Left forelimb (tissue), 1 donor: ENCODE measurements around the gene ZSWIM6.

Experiments
- DNase-seq: peaks from one replicate; pipeline ENCODE4 v3.0.0-alpha.2; 2018; ENCODE audit warnings: low spot score

Gene ZSWIM6

DNA sequence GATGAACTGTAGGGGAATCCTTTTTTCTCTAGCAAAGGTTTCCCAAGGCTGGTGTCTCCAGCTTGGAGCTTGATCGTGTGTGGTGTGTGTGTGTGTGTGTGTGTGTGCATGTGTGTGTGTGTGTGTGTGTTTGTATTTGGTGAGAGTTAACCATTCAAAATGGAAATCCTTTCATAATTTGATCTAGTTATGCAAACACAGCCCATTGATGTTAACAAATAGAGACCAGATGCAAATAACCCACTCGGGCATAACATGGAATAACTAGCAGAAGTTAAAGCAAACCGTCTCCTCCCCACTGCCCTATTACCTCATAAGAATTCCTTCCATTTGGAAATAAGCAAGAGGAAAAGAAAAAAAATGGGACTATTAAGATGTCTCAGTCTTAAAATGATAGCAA is 24.9 kb upstream of the ZSWIM6 start:
- no peak for DNase-seq

DNA sequence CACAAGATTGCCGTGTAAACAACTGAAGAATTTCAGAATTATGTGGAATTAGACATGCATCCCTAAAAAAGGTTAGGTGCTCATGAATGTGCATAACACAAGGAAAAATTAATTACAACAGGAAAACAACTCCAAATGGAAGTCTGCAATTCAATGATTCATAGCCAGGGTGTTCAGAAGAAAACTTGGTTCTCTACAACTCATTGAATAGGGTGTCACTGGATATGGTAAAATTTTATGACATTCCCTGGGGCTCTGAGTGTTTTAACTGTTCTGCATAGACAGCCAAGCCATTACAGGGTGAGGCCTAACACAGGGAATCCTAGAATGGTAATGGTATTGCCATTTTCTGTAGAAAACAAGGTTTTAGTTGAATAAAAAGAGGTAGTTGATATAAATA is 24.4 kb upstream of the ZSWIM6 start:
- no peak for DNase-seq

DNA sequence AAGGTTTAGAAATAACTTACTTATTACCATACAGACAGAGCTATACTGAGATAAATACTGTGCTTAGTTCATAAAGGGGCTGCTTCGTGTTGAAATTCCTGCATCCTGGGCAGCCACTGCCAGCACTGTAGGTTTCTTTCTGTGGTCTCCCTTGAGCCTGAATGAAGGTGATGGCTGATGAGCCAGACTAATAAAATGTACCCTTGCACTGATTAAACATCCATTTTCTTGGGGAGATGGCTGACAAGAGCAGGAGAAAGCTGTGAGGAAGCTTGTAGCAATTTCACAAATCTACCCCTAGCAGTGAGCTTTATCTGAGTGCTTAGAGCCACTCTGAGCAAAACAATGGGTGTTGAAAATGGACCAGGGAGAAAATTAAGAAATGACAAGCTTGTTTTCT is 23.3 kb upstream of the ZSWIM6 start:
- DNase-seq: no peak

DNA sequence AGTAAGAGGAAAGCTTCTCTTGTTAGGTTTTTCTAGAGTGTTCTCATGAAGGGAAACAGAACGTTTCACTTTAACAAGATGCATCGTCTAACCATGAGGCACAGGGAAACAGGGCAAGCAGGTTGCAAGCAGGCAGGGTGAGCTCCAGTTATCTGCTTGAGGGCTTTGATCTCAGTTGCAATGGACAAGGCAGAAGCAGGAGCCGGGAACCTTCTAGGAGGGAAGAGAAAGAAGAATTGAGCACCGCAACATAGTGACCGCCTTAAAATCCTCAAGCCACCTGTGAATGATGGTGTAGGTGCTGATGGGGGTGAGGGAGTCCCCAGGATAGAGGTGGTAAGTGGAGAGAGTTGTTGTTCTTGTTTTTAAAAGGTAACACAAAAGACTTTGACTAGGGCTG is 22.9 kb upstream of the ZSWIM6 start:
- DNase-seq: no peak

DNA sequence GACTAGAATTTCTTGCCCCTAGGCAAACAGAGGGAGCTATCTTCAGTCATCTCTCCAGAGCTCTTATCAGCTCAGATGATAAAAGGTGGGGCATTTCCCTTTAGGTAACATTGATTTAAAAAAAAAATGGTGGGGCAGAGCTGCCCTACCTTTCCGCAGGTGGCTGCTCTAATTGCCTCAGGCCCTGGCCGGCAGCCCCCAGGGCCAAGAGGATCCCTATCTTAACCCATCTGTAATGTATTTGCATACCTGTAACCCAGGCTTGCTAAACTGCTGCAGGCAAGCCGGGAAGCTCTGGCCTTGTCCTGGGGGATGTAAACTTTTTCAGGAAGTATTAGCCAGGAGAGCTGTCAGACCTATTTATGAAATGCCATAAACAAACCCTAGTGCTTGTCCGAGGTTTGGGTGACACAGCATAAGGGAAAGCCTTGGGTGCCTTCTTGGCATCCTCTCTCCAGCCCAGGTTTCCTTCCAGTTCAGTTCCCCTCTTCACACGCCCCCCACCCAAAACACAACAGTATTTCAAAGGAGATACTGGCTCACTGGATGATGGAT is 20.9 kb upstream of the ZSWIM6 start:
- no peak for DNase-seq

DNA sequence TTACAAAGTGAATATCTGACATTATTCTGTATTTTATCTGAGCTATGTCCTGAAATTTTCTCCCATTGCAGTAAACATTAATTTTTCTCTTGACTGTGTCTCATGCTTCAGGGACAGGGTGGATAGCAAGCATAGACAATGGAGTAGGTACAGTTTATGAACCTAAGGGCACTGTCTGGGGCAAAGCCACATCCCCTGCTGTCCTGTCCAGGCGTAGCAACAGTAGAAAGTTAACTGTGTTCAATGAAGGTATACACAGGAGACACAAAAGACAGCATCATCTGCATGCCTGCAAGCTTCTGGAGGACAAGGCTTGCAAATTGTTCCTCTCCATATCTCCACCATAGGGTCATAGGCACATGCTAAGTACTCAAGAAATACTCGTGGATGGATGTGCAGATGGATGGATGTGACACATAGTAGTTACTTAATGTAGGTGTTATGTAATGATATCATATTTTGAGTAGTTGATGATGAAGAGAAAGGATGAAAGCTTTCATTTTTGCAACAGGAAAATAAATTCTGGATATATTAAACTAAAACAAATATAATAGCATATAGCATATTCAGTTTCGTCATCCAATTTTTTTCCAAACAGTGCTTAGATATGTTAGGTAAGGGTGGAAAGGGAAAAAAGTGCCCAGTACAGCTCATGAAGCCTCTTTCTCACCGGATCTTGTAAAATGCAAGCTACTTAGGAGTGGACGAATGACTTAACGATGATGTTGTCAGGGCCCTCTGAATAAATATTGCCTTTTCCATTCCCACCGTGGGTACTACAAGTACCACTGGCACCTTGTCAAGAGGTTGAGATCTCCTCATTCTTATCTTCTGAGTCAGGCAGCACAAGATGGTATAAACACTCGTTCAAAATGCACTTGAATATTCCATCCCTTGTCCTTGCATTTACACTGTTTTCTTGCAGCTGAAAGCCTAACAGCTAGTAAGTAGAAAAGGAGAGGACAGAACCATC is 19.9 kb upstream of the ZSWIM6 start:
- DNase-seq: no peak

DNA sequence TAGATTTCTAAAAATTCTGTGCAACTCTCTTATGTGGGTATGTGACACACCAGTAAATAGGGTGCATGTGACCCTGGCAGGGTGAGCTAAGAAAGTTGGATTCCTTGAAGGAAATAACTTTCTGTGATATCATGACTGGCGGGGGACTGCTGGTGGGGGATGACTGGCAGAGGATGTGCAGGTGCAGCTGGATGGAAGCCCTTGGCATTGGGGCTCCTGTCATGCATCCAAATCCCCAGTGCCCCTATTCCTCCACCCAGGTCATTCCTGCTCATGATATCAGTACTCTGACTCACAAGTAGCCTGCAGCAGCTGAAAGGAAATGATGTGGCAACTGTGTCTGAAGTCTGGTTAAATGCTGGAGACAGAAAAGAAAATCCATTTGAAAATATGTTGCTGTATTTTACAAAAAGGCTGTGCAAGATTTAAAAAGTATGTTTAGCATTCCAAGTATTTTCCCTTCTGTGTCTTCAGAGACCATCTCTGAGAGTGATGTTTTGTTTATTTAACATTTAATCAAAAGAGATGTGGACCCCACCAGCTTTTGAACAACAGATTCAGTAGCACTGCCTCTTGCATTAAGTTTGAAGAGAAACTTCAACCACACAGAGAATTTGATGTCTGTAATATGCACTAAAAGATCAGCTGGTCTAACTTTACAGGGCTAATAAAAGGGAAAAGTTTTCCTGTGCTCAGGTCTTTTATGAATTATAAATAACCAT is 17.9 kb upstream of the ZSWIM6 start:
- no peak for DNase-seq

DNA sequence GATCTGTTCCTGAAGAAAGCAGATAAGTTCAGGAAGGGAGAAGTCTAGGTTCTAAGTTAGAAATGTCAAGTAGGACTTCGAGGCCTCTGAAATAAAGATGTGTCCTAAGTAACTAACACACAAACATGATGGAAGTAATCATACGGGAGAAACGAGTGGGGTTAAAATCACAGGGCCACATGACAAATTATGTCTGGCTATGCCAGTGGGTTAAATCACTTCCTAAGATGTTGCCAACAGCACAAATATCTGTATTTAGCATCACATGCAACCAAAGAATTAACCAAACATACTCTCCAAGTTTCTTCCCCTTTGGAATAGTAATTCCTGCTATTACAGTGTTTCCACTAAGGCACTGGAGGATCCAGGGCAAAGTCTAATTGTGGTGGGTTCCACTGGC is 13.7 kb upstream of the ZSWIM6 start:
- no peak for DNase-seq

DNA sequence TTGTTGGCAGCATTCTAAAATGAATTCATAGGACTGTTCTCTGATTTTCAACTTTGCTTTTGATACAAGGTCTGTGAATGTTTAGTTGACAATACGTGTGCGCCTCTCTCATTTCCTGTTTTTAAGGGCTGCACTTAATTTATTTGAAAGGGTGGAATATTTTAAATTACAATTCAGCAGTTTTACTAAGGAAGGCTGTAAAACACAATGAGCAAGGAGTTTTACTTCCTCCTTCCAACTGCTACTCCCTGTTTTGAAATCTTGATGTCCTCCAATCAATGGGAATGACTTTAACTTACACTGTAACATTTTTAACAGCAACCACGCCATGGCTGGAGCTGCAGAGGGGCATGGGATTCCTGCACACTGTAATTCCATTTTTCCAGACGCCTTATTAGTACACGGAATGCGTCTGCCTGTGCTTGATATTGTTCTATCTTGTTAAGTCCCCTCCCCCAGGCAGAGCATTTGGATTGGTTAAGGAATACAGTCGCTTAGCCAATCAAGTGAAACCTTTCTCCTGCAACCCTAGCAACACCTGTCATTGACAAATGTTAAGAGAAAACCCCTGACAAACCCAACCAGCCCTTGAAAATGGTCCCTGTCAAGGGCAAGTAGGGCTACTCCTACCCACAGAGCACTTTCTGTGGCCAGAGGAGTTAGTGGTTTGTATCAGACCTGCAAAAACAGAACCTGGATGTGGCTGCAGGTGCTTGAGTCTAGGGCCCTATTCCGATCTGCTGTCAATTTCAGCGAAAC is 12.5 kb upstream of the ZSWIM6 start:
- no peak for DNase-seq

DNA sequence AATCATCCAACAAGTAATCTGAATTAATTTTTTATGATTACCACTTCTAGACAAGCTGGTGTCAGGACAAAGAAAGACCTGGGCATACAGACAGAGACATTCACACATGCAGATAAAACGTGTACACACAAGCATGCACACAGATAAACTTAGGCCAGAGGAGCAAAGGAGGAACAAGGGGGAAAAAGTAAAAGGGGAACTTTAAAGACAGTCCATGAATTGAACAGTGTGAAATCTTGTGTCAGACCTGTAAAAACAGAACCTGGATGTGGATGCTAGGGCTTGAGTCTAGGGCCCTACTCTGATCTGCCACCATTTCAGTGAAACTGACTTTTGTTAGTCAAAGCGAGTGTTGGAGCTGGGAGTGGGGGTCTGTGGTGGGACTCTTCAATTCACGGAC is 11.2 kb upstream of the ZSWIM6 start:
- DNase-seq: no peak

DNA sequence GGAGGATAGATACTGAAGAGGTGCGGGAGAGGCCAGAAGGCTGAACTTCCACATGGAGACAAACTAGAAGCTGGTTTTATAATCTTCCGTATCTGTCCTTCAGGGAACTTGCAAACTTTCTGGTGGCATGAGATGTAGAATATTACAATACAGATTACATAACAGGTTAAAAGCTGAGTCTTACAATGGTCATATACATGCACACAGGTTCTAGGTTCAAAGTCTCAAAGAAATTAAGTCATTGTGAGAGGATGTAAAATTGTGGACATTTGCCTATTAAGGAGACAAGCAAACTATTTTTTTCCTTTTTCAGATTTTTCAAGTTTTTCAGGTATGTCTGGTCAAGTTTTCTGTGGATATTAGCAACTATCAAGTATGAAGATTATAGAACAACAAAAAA is 10.4 kb upstream of the ZSWIM6 start:
- no peak for DNase-seq

DNA sequence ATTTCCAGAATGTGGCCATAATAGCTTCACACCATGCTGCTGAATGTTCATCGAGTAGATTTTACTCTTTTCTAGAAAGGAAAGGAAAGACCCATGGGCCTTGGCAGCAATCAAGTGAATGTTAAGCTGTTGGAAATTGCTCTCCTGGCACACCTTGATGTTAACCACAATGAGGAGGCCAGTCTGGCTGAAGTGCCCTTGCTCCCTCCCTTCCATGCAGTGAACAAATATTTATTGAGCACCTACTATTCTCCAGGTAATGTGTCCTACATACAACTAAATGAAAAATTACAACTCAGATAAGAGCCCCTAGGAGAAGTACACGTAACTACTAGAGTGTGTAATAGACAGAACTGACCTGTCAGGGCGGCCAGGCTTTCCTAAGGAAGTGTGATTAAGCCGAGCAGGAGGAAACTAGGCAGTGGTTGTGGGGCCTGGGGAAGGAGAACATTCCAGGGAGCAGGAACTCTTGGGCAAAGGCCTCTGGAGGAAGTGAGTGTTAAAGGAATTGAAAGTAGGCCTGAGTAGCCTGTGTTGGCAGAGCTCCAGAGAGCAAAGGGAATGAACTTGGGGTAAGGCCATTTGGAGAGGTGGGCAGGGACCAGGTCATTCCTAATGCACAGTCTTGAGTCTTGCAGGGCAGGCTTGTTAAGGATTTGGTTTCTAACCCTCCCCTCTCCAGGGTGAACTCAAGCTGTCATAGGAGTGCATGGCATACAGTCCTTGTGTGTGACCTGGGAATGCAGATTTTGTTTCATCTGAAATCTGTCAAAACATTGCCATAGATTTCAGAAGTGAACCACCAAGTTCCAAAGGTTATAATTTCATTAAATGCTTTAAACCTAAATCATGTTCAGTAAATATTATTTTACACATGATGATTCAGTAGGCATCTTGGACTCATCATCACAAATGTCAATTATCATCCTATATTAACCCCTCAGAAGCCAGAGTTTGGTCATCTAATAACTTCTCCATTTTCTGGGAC is 9.0 kb upstream of the ZSWIM6 start:
- no peak for DNase-seq

DNA sequence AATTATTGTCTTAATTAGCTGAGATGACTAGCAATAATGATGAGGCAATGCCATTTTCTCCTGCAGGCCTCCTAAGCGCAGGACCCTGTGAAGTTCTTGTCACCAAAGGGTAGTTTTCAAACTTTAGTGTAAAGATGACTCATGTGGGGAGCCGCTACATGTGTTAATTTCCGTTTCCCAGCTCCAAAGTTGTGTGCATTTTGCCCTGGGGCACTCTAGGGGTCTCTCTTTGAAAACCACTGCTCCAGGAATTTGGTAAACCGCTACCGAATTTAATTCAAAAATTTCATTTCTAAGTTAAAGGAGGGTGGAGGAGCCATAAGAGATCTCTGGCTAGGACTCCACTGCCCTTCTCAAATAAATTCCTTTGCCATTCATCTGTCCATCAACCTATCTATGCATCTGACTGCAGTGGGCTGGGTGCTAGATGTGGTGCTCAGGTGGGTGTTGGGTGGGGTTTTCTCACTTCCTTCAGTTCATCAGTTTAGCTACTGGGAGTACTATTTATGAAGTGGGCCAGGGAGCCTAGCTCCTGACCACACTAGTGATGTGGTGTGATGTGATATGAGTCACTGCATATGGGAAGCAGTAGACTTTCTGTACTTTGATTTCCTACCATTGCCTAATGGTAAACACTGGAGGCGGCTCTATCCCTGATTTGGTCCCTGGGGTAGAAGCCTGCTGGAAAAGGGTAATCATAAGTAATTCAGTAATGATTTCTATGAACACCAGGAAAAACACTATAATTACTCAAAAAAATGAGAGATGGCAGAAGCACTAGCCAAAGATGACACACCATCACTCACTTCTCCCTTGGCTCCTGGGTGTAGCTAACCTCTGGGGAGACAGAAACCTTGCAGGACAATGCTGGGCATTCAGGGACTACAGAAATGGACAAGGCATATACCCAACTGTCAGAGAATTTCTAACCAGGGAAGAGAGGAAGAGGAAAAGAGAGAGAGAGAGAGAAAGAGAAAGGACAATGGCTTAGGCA is 4.0 kb upstream of the ZSWIM6 start:
- DNase-seq: no peak

DNA sequence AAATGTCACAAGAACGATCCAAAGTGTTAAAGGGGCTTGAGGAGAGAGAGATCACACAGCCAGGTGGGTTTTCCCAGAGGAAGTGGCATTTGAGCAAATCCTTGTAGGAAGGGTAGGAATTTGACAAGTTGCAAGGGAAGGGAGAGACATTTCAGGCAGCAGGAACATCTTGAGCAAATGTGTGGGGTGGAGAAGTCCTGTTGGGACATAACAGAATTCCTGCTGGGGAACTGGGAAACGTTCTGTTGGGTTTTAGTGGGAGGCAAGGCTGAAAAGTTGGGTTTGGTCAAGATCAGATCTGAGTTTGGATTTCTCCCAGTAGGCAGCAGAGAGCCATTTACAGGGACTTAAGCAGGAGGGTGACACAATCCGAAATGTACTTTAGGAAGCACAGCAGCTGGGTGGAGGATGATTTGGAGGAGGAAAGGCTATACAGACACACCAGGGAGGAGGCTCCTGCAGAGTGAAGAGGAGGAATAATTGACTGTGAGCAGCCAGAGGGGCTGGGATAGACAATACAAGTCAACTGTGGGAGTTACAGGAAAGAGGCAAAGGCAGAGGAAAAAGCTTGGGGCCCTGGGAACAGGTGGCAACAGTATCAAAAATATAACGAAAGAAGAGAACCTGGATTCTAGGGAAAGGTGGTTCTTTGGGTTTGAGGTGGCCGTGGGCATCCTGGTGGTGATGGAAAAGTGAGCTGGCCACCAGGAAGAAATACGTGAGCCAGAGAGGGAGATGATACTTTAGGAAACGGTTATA is 3.1 kb upstream of the ZSWIM6 start:
- DNase-seq: no peak

DNA sequence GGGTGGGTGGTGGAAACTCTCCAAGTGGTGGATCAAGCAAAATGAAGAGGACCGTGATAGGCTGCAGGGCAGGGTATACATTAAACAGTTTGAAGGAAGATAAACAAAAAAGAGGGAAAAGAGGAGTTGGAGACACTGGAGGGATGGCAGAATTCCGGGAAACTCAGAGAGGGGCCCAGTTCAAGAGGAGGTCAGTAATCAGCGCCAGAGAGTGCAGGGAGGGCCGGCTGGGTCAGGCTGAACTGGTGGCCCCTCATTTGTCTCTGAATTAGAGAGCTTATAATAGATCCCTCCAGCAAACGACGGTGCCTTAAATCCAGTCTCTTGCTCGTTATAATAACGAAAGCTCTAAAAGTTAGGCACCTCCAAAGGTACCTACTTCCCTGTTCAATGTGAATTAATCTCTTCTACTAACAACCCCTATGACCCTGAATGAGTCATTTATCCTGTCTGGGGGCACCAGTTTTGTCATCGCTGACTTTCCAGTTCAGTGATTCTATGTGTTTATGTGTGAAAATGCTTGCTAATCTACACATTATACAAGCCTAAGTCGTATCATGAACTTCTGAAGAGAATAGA is 2.4 kb upstream of the ZSWIM6 start:
- DNase-seq: no peak

DNA sequence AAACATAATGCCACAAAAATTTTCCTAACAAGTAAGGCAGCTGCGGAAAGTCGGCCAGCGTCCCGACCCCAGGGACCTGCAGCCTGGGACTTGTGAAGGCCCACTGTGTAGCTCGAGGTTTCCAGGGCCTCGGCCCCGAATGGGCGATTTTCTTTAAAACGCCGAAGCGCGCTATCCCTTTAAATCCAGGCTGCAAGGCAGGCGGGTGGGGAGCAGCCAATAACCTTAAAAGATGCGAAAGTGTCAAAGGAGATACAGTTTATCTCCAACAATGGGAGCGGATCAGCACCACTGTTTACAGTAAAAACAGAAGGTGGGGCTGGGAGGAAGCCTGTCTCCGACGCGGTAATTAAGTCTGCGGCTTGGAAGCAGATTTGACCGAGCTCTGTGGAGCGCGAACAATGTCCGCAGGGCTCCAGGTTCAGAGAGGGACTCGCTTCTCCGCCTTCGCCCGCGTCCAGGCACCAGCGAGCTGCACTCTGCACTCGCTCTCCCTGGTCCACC is 1.7 kb upstream of the ZSWIM6 start:
- DNase-seq: peak; percentile 75

DNA sequence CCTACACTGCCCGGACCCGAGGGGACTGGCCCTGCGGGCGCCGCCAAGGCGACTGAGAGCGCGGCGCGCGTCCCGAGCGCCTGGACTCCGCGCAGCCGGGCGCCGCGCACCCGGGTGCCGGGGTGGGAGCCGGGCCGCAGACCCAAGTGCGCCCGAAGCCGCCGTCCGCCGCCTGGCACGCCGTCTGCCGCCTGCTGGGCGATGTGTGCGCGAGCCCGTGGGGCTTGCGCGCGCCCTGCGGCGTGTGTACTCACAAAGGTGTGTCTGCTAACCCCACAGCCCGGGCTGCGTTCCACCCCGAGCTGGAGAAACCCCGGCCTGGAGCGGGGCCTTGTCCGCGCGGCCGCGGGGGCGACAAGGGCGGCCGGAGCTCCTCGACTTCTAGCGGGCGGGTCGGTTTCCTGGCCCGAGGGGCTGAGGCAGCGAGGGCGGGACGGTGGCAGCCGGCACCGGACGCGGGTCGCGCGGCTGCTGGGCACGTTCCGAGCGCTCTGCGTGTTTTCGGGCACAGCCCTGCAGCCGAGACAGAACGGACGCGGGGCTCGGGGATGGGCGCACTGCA is 1.1 kb upstream of the ZSWIM6 start:
- DNase-seq: no peak

DNA sequence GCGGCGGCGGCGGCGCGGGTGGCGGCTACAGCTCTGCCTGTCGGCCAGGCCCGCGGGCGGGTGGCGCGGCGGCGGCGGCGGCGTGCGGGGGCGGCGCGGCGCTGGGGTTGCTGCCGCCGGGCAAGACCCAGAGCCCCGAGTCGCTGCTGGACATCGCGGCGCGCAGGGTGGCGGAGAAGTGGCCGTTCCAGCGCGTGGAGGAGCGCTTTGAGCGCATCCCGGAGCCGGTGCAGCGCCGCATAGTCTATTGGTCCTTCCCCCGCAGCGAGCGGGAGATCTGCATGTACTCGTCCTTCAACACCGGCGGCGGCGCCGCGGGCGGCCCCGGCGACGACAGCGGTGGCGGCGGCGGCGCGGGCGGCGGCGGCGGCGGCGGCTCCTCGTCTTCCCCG is 296 bp downstream of the ZSWIM6 start:
- DNase-seq: peak; percentile 70
